Omental fat pad (tissue), 4 donors: Measurements from ENCODE around the gene MRPS15. TPM values are rescaled to one million over a fixed set of nuclear protein-coding genes. Genes with fewer than 3 reads are reported as not detected.

ENCODE experiments used
- ATAC-seq: fragments of 150-250 bp; one replicate; pipeline ENCODE4 v1.9.1; 2016; ENCODE audit warnings: mild to moderate bottlenecking, moderate library complexity; ENCODE audit not compliant: low FRiP score
- DNase-seq: peaks from one replicate; pipeline ENCODE4 v3.0.0-alpha.2; 2019; ENCODE audit warnings: low spot score
- CTCF ChIP-seq, 3 donors: fragments of 450-650 bp; IDR thresholded peaks; one replicate each; pipeline ENCODE4 v1.5.1; 2016 to 2017; ENCODE audit warnings: antibody characterized with exemption in 3 of 3, mild to moderate bottlenecking in 3 of 3, moderate library complexity in 2 of 3
- total RNA-seq, 4 donors: library from RNA; depleted of rRNA; stranded (reverse); fragments of >200 nt; gene quantifications; one replicate each; pipeline ENCODE4 v1.1.0, GENCODE V29; 2016

The MRPS15 gene
- total RNA-seq, 4 donors from 2014 or later, result 57.3 to 79.2 (median 71.7) TPM

GRCh38 chr1:36447450-36447849 is 16.7 kb downstream of the MRPS15 start:
- DNase-seq (no peak), ATAC-seq (no peak)
- TF ChIP-seq CTCF (IDR thresholded peaks at IDR 0.05), result no peak

- no peak for TF ChIP-seq CTCF (IDR thresholded peaks at IDR 0.05)
Observed at GRCh38 chr1:36446746-36447145, 17.4 kb downstream of the MRPS15 start.

GRCh38 chr1:36446271-36446670 is 17.9 kb downstream of the MRPS15 start:
- no peak for ATAC-seq
- TF ChIP-seq CTCF (IDR thresholded peaks at IDR 0.05), result no peak
- no peak for DNase-seq

More at GRCh38 chr1:36446746-36447145, 17.4 kb downstream of the MRPS15 start:
- no peak for DNase-seq
- ATAC-seq, result no peak

GRCh38 chr1:36443297-36443696 is 20.9 kb downstream of the MRPS15 start:
- no peak for ATAC-seq
- DNase-seq, result no peak
- TF ChIP-seq CTCF (IDR thresholded peaks at IDR 0.05), result no peak

- no peak for DNase-seq
- no peak for TF ChIP-seq CTCF (IDR thresholded peaks at IDR 0.05)
- ATAC-seq, result no peak
Observed at GRCh38 chr1:36442337-36442736, 21.8 kb downstream of the MRPS15 start.

GRCh38 chr1:36440646-36441045 is 23.5 kb downstream of the MRPS15 start:
- no peak for TF ChIP-seq CTCF (IDR thresholded peaks at IDR 0.05)
- DNase-seq (no peak), ATAC-seq (no peak)

- ATAC-seq, result no peak
- TF ChIP-seq CTCF (IDR thresholded peaks at IDR 0.05), result no peak
- DNase-seq, result no peak
Observed at GRCh38 chr1:36440044-36440443, 24.1 kb downstream of the MRPS15 start.
